ENCODE results near the gene WDR27.

- TF ChIP-seq CBX3 (IDR thresholded peaks at IDR 0.05; ENCODE audit: borderline replicate concordance, low read depth) (no peak), CTCF (IDR thresholded peaks at IDR 0.05 in 2 of 3, conservative IDR thresholded peaks at IDR 0.05 in 1 of 3; ENCODE audit: control insufficient read depth in 2 of 3, extremely low read depth in 1 of 3, insufficient read depth in 1 of 3, low read depth in 3 of 3, low read length in 3 of 3) (no peak), JUNB (IDR thresholded peaks at IDR 0.05) (no peak), EP300 (IDR thresholded peaks at IDR 0.05; ENCODE audit: borderline replicate concordance in 1 of 2, control insufficient read depth in 1 of 2, low read depth in 2 of 2, low read length in 2 of 2) (no peak), HDAC6 (IDR thresholded peaks at IDR 0.05; ENCODE audit: unreplicated experiment) (no peak), FOS (IDR thresholded peaks at IDR 0.05; ENCODE audit: borderline replicate concordance, extremely low read depth, insufficient read length) (no peak)
Measured at GRCh38 chr6:169722362-169723199, 20.8 kb upstream of the WDR27 start.
